ENCODE results near the gene TRAPPC2L. TPM values are rescaled to one million over a fixed set of nuclear protein-coding genes. Genes with fewer than 3 reads are reported as not detected.

TRAPPC2L gene
- total RNA-seq, 1 experiment from 2014 or later: 94.1 TPM

- no peak for TF ChIP-seq MAX (IDR thresholded peaks at IDR 0.05)
- TF ChIP-seq, protein P1, sequence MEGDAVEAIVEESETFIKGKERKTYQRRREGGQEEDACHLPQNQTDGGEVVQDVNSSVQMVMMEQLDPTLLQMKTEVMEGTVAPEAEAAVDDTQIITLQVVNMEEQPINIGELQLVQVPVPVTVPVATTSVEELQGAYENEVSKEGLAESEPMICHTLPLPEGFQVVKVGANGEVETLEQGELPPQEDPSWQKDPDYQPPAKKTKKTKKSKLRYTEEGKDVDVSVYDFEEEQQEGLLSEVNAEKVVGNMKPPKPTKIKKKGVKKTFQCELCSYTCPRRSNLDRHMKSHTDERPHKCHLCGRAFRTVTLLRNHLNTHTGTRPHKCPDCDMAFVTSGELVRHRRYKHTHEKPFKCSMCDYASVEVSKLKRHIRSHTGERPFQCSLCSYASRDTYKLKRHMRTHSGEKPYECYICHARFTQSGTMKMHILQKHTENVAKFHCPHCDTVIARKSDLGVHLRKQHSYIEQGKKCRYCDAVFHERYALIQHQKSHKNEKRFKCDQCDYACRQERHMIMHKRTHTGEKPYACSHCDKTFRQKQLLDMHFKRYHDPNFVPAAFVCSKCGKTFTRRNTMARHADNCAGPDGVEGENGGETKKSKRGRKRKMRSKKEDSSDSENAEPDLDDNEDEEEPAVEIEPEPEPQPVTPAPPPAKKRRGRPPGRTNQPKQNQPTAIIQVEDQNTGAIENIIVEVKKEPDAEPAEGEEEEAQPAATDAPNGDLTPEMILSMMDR (IDR thresholded peaks at IDR 0.05 in 2 of 3, conservative IDR thresholded peaks at IDR 0.05 in 1 of 3; ENCODE audit: borderline replicate concordance in 1 of 3, insufficient read depth in 1 of 3, low read depth in 2 of 3, low read length in 2 of 3): no peak
- TF ChIP-seq CEBPB (IDR thresholded peaks at IDR 0.05; ENCODE audit: low read depth): no peak
- no peak for TF ChIP-seq YY1 (IDR thresholded peaks at IDR 0.05; ENCODE audit: extremely low read depth, insufficient replicate concordance, low read depth, low read length)
- TF ChIP-seq CBX3 (IDR thresholded peaks at IDR 0.05; ENCODE audit: low read depth): no peak
- no peak for TF ChIP-seq FOSL1 (IDR thresholded peaks at IDR 0.05; ENCODE audit: low read depth)
- no peak for TF ChIP-seq ZFX (IDR thresholded peaks at IDR 0.05)
- no peak for TF ChIP-seq ZBTB33 (IDR thresholded peaks at IDR 0.05; ENCODE audit: extremely low read depth, insufficient replicate concordance, low read length)
- POLR2A ChIA-PET: no interaction called here
Measured at GRCh38 chr16:88911946-88912310, 55.0 kb downstream of the TRAPPC2L start.

More at GRCh38 chr16:88911946-88912310, 55.0 kb downstream of the TRAPPC2L start:
- ChIA-PET CTCF (no interaction called here), RAD21 (ENCODE audit: low non-redundant PET in 1 of 2, low total read pairs in 2 of 2, uncharacterized antibody in 2 of 2, unreplicated experiment in 2 of 2) (no interaction called here)
- Histone ChIP-seq H3K4me2 (ENCODE audit: low read length) (no peak overlapping the region), H3K9me3 (ENCODE audit: control insufficient read depth in 1 of 2, insufficient read depth in 1 of 2, low read depth in 1 of 2, low read length in 2 of 2) (peaks cover 0 to 10% of the 10 kb centered on the region in 2 experiments; a peak in 1 of 4 replicates), H3K79me2 (ENCODE audit: insufficient read depth, low read length) (no peaks in the 10 kb centered on the region), H3K36me3 (ENCODE audit: control insufficient read depth in 1 of 2, insufficient read depth in 2 of 2, low read length in 2 of 2) (no peaks in the 10 kb centered on the region), H3K9me2 (ENCODE audit: insufficient read depth) (no peaks in the 10 kb centered on the region), H2AFZ (ENCODE audit: low read depth, low read length, poor library complexity, severe bottlenecking) (no peak overlapping the region), H3K9ac (ENCODE audit: low read length) (no peak overlapping the region), H3K27ac (ENCODE audit: low read depth, low read length) (no peak overlapping the region), H3K4me1 (ENCODE audit: control insufficient read depth in 1 of 2, insufficient read depth in 2 of 2, low read length in 2 of 2) (peaks cover 17 to 25% of the 10 kb centered on the region in 2 experiments), H4K20me1 (ENCODE audit: insufficient read depth) (no peaks in the 10 kb centered on the region), H3K27me3 (ENCODE audit: insufficient read depth, low read length) (no peaks in the 10 kb centered on the region), H3K4me3 (replicated peaks in 1 of 2; ENCODE audit: low read depth in 1 of 2, low read length in 2 of 2) (no peak overlapping the region)
- DNase-seq (ENCODE audit: low read depth, low spot score) (no peak), ATAC-seq (no peak)
- intact Hi-C loops (cut with micrococcal nuclease): no loop called here
- BruUV-seq (replicated peaks): no TSS peak

Other genes with a start within 250 kb of the TRAPPC2L start
- gene IL17C, start 218.6 kb upstream of the TRAPPC2L start, total RNA-seq (2021; ENCODE audit: unreplicated experiment): not detected
- gene CYBA, start 206.1 kb upstream of the TRAPPC2L start, total RNA-seq (2021; ENCODE audit: unreplicated experiment): 321 TPM
- gene MVD, start 194.0 kb upstream of the TRAPPC2L start, total RNA-seq (2021; ENCODE audit: unreplicated experiment): 119 TPM
- gene SNAI3, start 170.6 kb upstream of the TRAPPC2L start, total RNA-seq (2021; ENCODE audit: unreplicated experiment): 2.2 TPM
- gene RNF166, start 150.7 kb upstream of the TRAPPC2L start, total RNA-seq (2021; ENCODE audit: unreplicated experiment): 39.4 TPM
- gene CTU2, start 150.6 kb upstream of the TRAPPC2L start, total RNA-seq (2021; ENCODE audit: unreplicated experiment): 71.3 TPM
- gene PIEZO1, start 71.9 kb upstream of the TRAPPC2L start, total RNA-seq (2021; ENCODE audit: unreplicated experiment): 224 TPM
- gene CDT1, start 53.3 kb upstream of the TRAPPC2L start, total RNA-seq (2021; ENCODE audit: unreplicated experiment): 160 TPM
- gene APRT, start 45.2 kb upstream of the TRAPPC2L start, total RNA-seq (2021; ENCODE audit: unreplicated experiment): 311 TPM
- 44.6 TPM for gene GALNS, start 180 bp upstream of the TRAPPC2L start, total RNA-seq (2021; ENCODE audit: unreplicated experiment)
- 0.57 TPM for gene PABPN1L, start 9.5 kb downstream of the TRAPPC2L start, total RNA-seq (2021; ENCODE audit: unreplicated experiment)
- gene CBFA2T3, start 120.1 kb downstream of the TRAPPC2L start, total RNA-seq (2021; ENCODE audit: unreplicated experiment): 19.1 TPM
- gene ACSF3, start 236.7 kb downstream of the TRAPPC2L start, total RNA-seq (2021; ENCODE audit: unreplicated experiment): 74.5 TPM

Measured in HCT116 (cell line).